ENCODE measurements around the gene MAST4. TPM values are rescaled to one million over a fixed set of nuclear protein-coding genes. Genes with fewer than 3 reads are reported as not detected.

MAST4 gene
- total and polyA plus RNA-seq, 2 of the 8 experiments (the other 6 are each of a cell fraction or from before 2014, with no cell fraction given), result 1.5 to 2.6 TPM

DNA sequence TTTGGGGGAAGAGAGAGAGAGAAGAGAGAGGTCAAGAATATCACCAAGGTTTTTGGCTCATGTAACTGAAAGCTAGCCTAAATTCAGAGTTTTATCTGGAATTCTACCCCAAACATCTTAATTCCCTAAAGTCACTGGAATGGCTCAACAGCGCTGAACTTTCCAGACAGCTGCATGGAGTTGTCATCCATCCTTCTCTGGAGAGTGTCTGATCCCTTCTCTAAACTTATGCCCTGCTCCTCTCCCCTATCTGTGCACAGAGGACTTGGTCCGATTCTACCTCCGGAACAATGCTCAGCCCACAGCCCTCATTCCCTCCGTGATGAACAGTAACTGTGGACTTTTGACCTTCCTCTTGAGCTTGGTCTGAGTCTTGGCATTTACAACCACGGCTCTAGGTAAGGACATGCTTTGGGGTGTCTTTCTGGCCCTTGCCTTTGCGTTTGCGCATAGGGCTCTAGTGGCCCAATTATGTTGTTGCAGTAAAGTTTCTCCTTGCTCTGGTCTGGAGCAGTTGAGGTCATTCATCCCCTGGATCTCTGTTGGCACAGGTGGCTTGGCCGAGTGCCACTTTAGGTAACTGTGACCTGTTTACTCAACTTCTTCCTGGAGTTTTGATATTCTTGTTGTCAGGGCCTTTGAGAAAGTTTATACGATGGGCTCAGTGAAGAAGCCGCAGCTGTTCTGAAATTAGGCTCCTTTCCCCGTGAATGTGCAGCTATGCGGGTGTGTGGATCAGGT lies 618.7 kb downstream of the MAST4 start:
- no peak overlapping the region for H2AK5ac ChIP-seq (ENCODE audit: low read depth, low read length)
- no peaks in the 10 kb centered on the region for H3K79me2 ChIP-seq (ENCODE audit: control insufficient read depth in 1 of 2, insufficient read depth in 2 of 2, low read length in 2 of 2)
- no peaks in the 10 kb centered on the region for H3K36me3 ChIP-seq (ENCODE audit: control insufficient read depth in 2 of 4, insufficient read depth in 4 of 4, low read length in 3 of 4)
- H3K9ac ChIP-seq (replicated peaks in 1 of 4; ENCODE audit: extremely low read depth in 1 of 4, low read depth in 3 of 4, low read length in 3 of 4), result no peak overlapping the region
- H3K9me3 ChIP-seq (ENCODE audit: insufficient read depth in 2 of 2, low read depth in 1 of 2, low read length in 1 of 2), result no peaks in the 10 kb centered on the region
- H4K91ac ChIP-seq (replicated peaks; ENCODE audit: insufficient read length, low read length), result peak overlapping the region; percentile 23
- no peak overlapping the region for H3K23ac ChIP-seq (ENCODE audit: insufficient read length)
- no peak overlapping the region for H2BK15ac ChIP-seq (ENCODE audit: low read length)
- H3K56ac ChIP-seq (replicated peaks; ENCODE audit: insufficient read length, low read depth, low read length), result no peak overlapping the region
- TF ChIP-seq RXRA (IDR thresholded peaks at IDR 0.05; ENCODE audit: insufficient read depth, low read depth, low read length), result no peak
- no peak overlapping the region for H3K14ac ChIP-seq (ENCODE audit: insufficient read length)
- 0 out of 2 replicates have a peak overlapping the region, but pooled peaks have one; percentile 48 for H2BK20ac ChIP-seq (ENCODE audit: low read length)
- H3K4me2 ChIP-seq (ENCODE audit: insufficient read depth in 1 of 2, low read depth in 2 of 2, low read length in 2 of 2), result no peak overlapping the region
- no peak overlapping the region for H3K4me3 ChIP-seq (ENCODE audit: extremely low read depth in 1 of 4, insufficient read depth in 2 of 4, low read depth in 3 of 4, low read length in 4 of 4)
- no peaks in the 10 kb centered on the region for H3K27me3 ChIP-seq (replicated peaks in 1 of 4; ENCODE audit: control insufficient read depth in 3 of 4, extremely low read depth in 1 of 4, insufficient read depth in 3 of 4, low read length in 3 of 4)
- H4K20me1 ChIP-seq (replicated peaks in 1 of 2; ENCODE audit: control insufficient read depth in 1 of 2, insufficient read depth in 2 of 2, low read length in 2 of 2), result no peaks in the 10 kb centered on the region
- H3K23me2 ChIP-seq (ENCODE audit: low read depth, low read length), result peaks cover 2% of the 10 kb centered on the region; the same call in 1 of the 2 replicates
- H2AFZ ChIP-seq (ENCODE audit: low read length), result no peak overlapping the region
- no peaks in the 10 kb centered on the region for H3K79me1 ChIP-seq (ENCODE audit: low read depth, low read length)
- no peak overlapping the region for H2BK5ac ChIP-seq (ENCODE audit: low read depth, low read length)
- no peak overlapping the region for H4K5ac ChIP-seq (ENCODE audit: insufficient read length, low read depth, low read length)
- H3K18ac ChIP-seq (ENCODE audit: extremely low read depth, low read length), result no peak overlapping the region
- no peak overlapping the region for H2BK120ac ChIP-seq (replicated peaks; ENCODE audit: low read depth, low read length)
- no peak overlapping the region for H4K8ac ChIP-seq (ENCODE audit: extremely low read depth, insufficient read depth, low read length)
- POLR2A ChIA-PET (ENCODE audit: partially characterized antibody), result no interaction called here
- no peak overlapping the region for H3K27ac ChIP-seq (ENCODE audit: low read depth, low read length)
- DNase-seq (ENCODE audit: low read depth in 1 of 2, low spot score in 2 of 2) (no peak), FAIRE-seq (no peak)
- WGBS, 2 experiments (ENCODE audit: extremely low coverage in 1 of 2, insufficient coverage in 1 of 2, insufficient read length in 1 of 2, insufficient replicate concordance in 2 of 2, low coverage in 1 of 2, low lambda C conversion rate in 2 of 2, missing lambda C conversion rate in 1 of 2), result 89% methylated on average over 12 of the region's 12 CpGs; no CpG with 5 or more reads in 1 of the 2 experiments
- H3K4me1 ChIP-seq (replicated peaks in 1 of 4; ENCODE audit: control insufficient read depth in 3 of 4, insufficient read depth in 4 of 4, low read length in 3 of 4), result no peaks in the 10 kb centered on the region
- no peak overlapping the region for H2BK12ac ChIP-seq (ENCODE audit: low read depth, low read length)
- no peak overlapping the region for H3K4ac ChIP-seq (replicated peaks; ENCODE audit: insufficient read length, low read depth, low read length)
- CTCF ChIA-PET (ENCODE audit: partially characterized antibody), result interaction anchor here (0.6 to 1.4 kb wide), 7 partner anchors 11 to 247 kb away, joined by 3 to 5 read pairs (median 3); no protein-coding TSS in a partner anchor

All from H1 (cell line).